Peyer's patch (tissue), 4 donors: ENCODE measurements around the gene COL8A1.

Experiments used
- POLR2A ChIP-seq, 2 donors: fragments of 450-650 bp; IDR thresholded peaks; one replicate each; pipeline ENCODE4 v1.5.1; 2017; ENCODE audit warnings: antibody characterized with exemption in 2 of 2, mild to moderate bottlenecking in 2 of 2, moderate library complexity in 2 of 2
- TF ChIP-seq, protein P1 (sequence below), 6 experiments: fragments of 450-650 bp in 4 of 6; fragments of 200-600 bp in 2 of 6; sonication (generic) in 1 of 6; IDR thresholded peaks; one replicate each; pipeline ENCODE4 v1.5.1; 2017 to 2019; ENCODE audit warnings: antibody characterized with exemption in 6 of 6, mild to moderate bottlenecking in 3 of 6, moderate library complexity in 1 of 6

DNA sequence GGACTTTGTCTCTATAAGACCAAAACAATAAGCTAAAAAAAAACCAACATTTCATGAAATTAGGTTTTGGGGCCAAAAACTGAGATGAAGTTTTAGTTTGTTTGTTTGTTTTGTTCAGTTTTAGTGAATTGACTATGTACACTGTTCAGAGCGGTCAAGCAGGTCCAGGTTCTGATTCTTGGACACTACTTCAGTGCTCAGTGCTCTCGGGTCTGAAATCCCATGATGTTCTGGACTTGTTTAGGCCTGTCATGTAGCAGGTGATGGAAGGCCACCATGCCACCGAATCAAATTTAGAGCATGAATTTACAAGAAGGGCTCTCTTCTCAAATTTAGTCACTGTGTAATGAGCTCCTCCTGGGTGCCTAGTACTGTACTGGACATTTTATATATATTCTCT is 45.5 kb downstream of the COL8A1 start:
- TF ChIP-seq, protein P1, sequence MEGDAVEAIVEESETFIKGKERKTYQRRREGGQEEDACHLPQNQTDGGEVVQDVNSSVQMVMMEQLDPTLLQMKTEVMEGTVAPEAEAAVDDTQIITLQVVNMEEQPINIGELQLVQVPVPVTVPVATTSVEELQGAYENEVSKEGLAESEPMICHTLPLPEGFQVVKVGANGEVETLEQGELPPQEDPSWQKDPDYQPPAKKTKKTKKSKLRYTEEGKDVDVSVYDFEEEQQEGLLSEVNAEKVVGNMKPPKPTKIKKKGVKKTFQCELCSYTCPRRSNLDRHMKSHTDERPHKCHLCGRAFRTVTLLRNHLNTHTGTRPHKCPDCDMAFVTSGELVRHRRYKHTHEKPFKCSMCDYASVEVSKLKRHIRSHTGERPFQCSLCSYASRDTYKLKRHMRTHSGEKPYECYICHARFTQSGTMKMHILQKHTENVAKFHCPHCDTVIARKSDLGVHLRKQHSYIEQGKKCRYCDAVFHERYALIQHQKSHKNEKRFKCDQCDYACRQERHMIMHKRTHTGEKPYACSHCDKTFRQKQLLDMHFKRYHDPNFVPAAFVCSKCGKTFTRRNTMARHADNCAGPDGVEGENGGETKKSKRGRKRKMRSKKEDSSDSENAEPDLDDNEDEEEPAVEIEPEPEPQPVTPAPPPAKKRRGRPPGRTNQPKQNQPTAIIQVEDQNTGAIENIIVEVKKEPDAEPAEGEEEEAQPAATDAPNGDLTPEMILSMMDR (IDR thresholded peaks at IDR 0.05) = no peak
- no peak for TF ChIP-seq POLR2A (IDR thresholded peaks at IDR 0.05)
